ENCODE results near the gene SCARF2.
"Not testable (repeated sequence)": the region's sequence is repeated elsewhere in the genome, so short reads cannot be mapped to it uniquely, and the experiment has no call there.

The SCARF2 gene

GRCh38 chr22:20437613-20438426 lies at the start of gene SCARF2:
SCARF2 (minus strand) TSS chr22:20437825; CDS start chr22:20437754, 71 bp downstream.
- DNase-seq, result no peak

GRCh38 chr22:20486229-20486628 lies 48.6 kb upstream of the SCARF2 start:
- DNase-seq, result no peak

GRCh38 chr22:20484948-20485683 lies 47.5 kb upstream of the SCARF2 start:
- no peak for DNase-seq

- DNase-seq, result no peak
These were observed 46.1 kb upstream of the SCARF2 start for GRCh38 chr22:20483771-20484170.

GRCh38 chr22:20483143-20483506 lies 45.5 kb upstream of the SCARF2 start:
- DNase-seq, result not testable (repeated sequence)

GRCh38 chr22:20479612-20480196 lies 42.1 kb upstream of the SCARF2 start:
- no peak for DNase-seq

GRCh38 chr22:20478059-20478458 lies 40.4 kb upstream of the SCARF2 start:
- not testable (repeated sequence) for DNase-seq

GRCh38 chr22:20475569-20475968 lies 37.9 kb upstream of the SCARF2 start:
- not testable (repeated sequence) for DNase-seq

GRCh38 chr22:20475115-20475436 lies 37.5 kb upstream of the SCARF2 start:
- no peak for DNase-seq

- DNase-seq, result no peak
These were observed 35.2 kb upstream of the SCARF2 start for GRCh38 chr22:20472629-20473442.

GRCh38 chr22:20471126-20471833 lies 33.7 kb upstream of the SCARF2 start:
- no peak for DNase-seq

- not testable (repeated sequence) for DNase-seq
These were observed 32.9 kb upstream of the SCARF2 start for GRCh38 chr22:20470525-20470924.

GRCh38 chr22:20469110-20469868 lies 31.7 kb upstream of the SCARF2 start:
- no peak for DNase-seq

- no peak for DNase-seq
These were observed 29.2 kb upstream of the SCARF2 start for GRCh38 chr22:20466659-20467379.

- no peak for DNase-seq
These were observed 28.1 kb upstream of the SCARF2 start for GRCh38 chr22:20465759-20466077.

- no peak for DNase-seq
These were observed 27.5 kb upstream of the SCARF2 start for GRCh38 chr22:20464912-20465758.

- peak; percentile 50 to 63 for DNase-seq
These were observed 26.5 kb upstream of the SCARF2 start for GRCh38 chr22:20464096-20464614.

- DNase-seq, result peak in 1 of 2 experiments; percentile 18
These were observed 25.9 kb upstream of the SCARF2 start for GRCh38 chr22:20463324-20464095.

GRCh38 chr22:20459862-20460261 lies 22.2 kb upstream of the SCARF2 start:
- DNase-seq, result no peak
